ENCODE data around the gene IRX4. TPM values are rescaled to one million over a fixed set of nuclear protein-coding genes. Genes with fewer than 3 reads are reported as not detected.

The IRX4 gene
- total and polyA plus RNA-seq, 2 of the 4 experiments (the other 2 are of a cell fraction), result not detected

GRCh38 chr5:1908931-1909330 is 26.2 kb upstream of the IRX4 start:
- ChIA-PET POLR2A (ENCODE audit: unreplicated experiment) (no interaction called here), CTCF (no interaction called here)
- dilution Hi-C loops (cut with HindIII; ENCODE audit: low sequenced_read_pairs, unreplicated experiment), result no loop called here
- Histone ChIP-seq H3K36me3 (ENCODE audit: control insufficient read depth, insufficient read depth, low read length) (no peaks in the 10 kb centered on the region), H4K5ac (ENCODE audit: low read depth, low read length) (no peak overlapping the region), H3K4me1 (ENCODE audit: control insufficient read depth, insufficient read depth, low read length) (no peaks in the 10 kb centered on the region), H2AK5ac (ENCODE audit: low read depth, low read length) (no peak overlapping the region), H4K20me1 (ENCODE audit: insufficient read depth, low read length) (no peaks in the 10 kb centered on the region), H3K27ac (ENCODE audit: insufficient read depth, low read length) (no peak overlapping the region), H2BK15ac (ENCODE audit: low read depth, low read length) (no peak overlapping the region), H3K18ac (ENCODE audit: low read depth, low read length) (no peak overlapping the region), H2BK5ac (ENCODE audit: low read depth, low read length, poor library complexity, severe bottlenecking) (no peak overlapping the region), H3K27me3 (ENCODE audit: control insufficient read depth, insufficient read depth, low read length) (no peaks in the 10 kb centered on the region), H4K8ac (ENCODE audit: low read depth in 2 of 2, low read length in 2 of 2) (no peak overlapping the region), H3K23ac (ENCODE audit: low read depth, low read length) (no peak overlapping the region), H3K4me3 (ENCODE audit: insufficient read depth, low read depth, low read length) (no peak overlapping the region), H2AK9ac (replicated peaks; ENCODE audit: low read depth, low read length, poor library complexity) (no peak overlapping the region), H3K9me3 (ENCODE audit: control insufficient read depth, insufficient read depth, low read length) (no peaks in the 10 kb centered on the region), H3K56ac (ENCODE audit: extremely low read depth, insufficient read depth, low read length) (no peak overlapping the region), H3K9ac (ENCODE audit: low read depth, low read length) (no peak overlapping the region), H4K91ac (ENCODE audit: insufficient read depth, low read depth, low read length) (no peak overlapping the region), H2AFZ (replicated peaks; ENCODE audit: low read length, poor library complexity) (no peak overlapping the region), H3K79me1 (ENCODE audit: low read depth in 1 of 2, low read length in 2 of 2) (no peaks in the 10 kb centered on the region), H2BK120ac (ENCODE audit: low read depth, low read length) (no peak overlapping the region), H3K14ac (replicated peaks; ENCODE audit: low read depth, low read length) (no peak overlapping the region), H3K4ac (ENCODE audit: low read depth, low read length) (no peak overlapping the region), H3K4me2 (ENCODE audit: low read depth, low read length) (no peak overlapping the region), H2BK20ac (ENCODE audit: low read depth, low read length) (no peak overlapping the region), H3K9me1 (ENCODE audit: insufficient read depth, low read length) (no peaks in the 10 kb centered on the region)
- TF ChIP-seq CHD1 (IDR thresholded peaks at IDR 0.05; ENCODE audit: low read depth, low read length) (no peak), POLR2A (IDR thresholded peaks at IDR 0.05; ENCODE audit: low read depth, low read length) (no peak), FOS (IDR thresholded peaks at IDR 0.05; ENCODE audit: low read depth, low read length) (no peak), RCOR1 (IDR thresholded peaks at IDR 0.05; ENCODE audit: insufficient replicate concordance, low read length) (no peak), BHLHE40 (IDR thresholded peaks at IDR 0.05; ENCODE audit: low read depth, low read length) (no peak), ELK1 (IDR thresholded peaks at IDR 0.05; ENCODE audit: borderline replicate concordance, low read depth, low read length) (no peak), USF2 (IDR thresholded peaks at IDR 0.05; ENCODE audit: low read depth, low read length) (no peak), MAFK (IDR thresholded peaks at IDR 0.05; ENCODE audit: low read depth, low read length) (no peak), RAD21 (IDR thresholded peaks at IDR 0.05; ENCODE audit: low read length) (no peak), CEBPB (IDR thresholded peaks at IDR 0.05; ENCODE audit: low read depth, low read length) (no peak), NFE2L2 (IDR thresholded peaks at IDR 0.05; ENCODE audit: low read depth, low read length) (no peak), CTCF (conservative IDR thresholded peaks at IDR 0.05; ENCODE audit: low read depth, low read length) (no peak), MAZ (IDR thresholded peaks at IDR 0.05; ENCODE audit: borderline replicate concordance, low read depth, low read length) (no peak), SMC3 (IDR thresholded peaks at IDR 0.05; ENCODE audit: low read depth, low read length) (no peak), MXI1 (IDR thresholded peaks at IDR 0.05; ENCODE audit: borderline replicate concordance, low read depth, low read length) (no peak), RFX5 (IDR thresholded peaks at IDR 0.05; ENCODE audit: low read depth, low read length) (no peak)
- ATAC-seq (ENCODE audit: low read depth) (no peak), DNase-seq (no peak)
- BruUV-seq (replicated peaks), result no TSS peak
- no CpG with 5 or more reads among the region's 8 CpGs for WGBS, 2 experiments (ENCODE audit: extremely low coverage in 2 of 2, insufficient read length in 1 of 2)
- in situ Hi-C loops (cut with MboI; ENCODE audit: low sequenced_read_pairs), result no loop called here
- intact Hi-C loops (cut with micrococcal nuclease), result no loop called here
